H9 (cell line): Measurements from ENCODE around the gene SERTAD1. TPM values are rescaled to one million over a fixed set of nuclear protein-coding genes. Genes with fewer than 3 reads are reported as not detected.

Experiments
- DNase-seq: peaks from one replicate; pipeline ENCODE4 v3.0.0-alpha.2; 2017
- H2AFZ ChIP-seq: one replicate; pipeline ENCODE4 v1.6.1; 2013; ENCODE audit warnings: mild to moderate bottlenecking, low read length, control low read depth, moderate library complexity
- H2AK5ac ChIP-seq: 2 replicates; pipeline ENCODE4 v1.6.1; 2013; ENCODE audit warnings: low read length, control low read depth, mixed read lengths; ENCODE audit not compliant: insufficient read length
- H2BK120ac ChIP-seq: one replicate; pipeline ENCODE4 v1.6.1; 2013; ENCODE audit warnings: low read depth, mild to moderate bottlenecking, low read length, control low read depth, inconsistent platforms; ENCODE audit not compliant: poor library complexity, severe bottlenecking
- H2BK12ac ChIP-seq: 2 replicates; pipeline ENCODE4 v1.6.1; 2013; ENCODE audit warnings: low read length, control low read depth, mixed read lengths, low read depth; ENCODE audit not compliant: insufficient read length
- H2BK15ac ChIP-seq: 2 replicates; pipeline ENCODE4 v1.6.1; 2013; ENCODE audit warnings: low read depth, low read length, control low read depth
- H2BK20ac ChIP-seq: one replicate; pipeline ENCODE4 v1.6.1; 2013; ENCODE audit warnings: low read depth, mild to moderate bottlenecking, low read length, control low read depth, inconsistent platforms; ENCODE audit not compliant: poor library complexity, severe bottlenecking
- H2BK5ac ChIP-seq: 2 replicates; pipeline ENCODE4 v1.6.1; 2013; ENCODE audit warnings: low read length, control low read depth, mixed read lengths; ENCODE audit not compliant: insufficient read length
- H3K14ac ChIP-seq: 2 replicates; pipeline ENCODE4 v1.6.1; 2013; ENCODE audit warnings: low read length, control low read depth; ENCODE audit not compliant: insufficient read depth
- H3K18ac ChIP-seq: 2 replicates; pipeline ENCODE4 v1.6.1; 2013; ENCODE audit warnings: low read depth, mild to moderate bottlenecking, mixed read lengths, low read length, control low read depth; ENCODE audit not compliant: insufficient read length
- H3K23ac ChIP-seq: 2 replicates; pipeline ENCODE4 v1.6.1; 2013; ENCODE audit warnings: low read length, control low read depth, mixed read lengths, low read depth; ENCODE audit not compliant: insufficient read length
- H3K23me2 ChIP-seq: 2 replicates; pipeline ENCODE4 v1.6.1; 2013; ENCODE audit warnings: low read depth, mild to moderate bottlenecking, mixed read lengths, low read length, control low read depth; ENCODE audit not compliant: insufficient read length, poor library complexity, severe bottlenecking
- H3K27ac ChIP-seq: 2 replicates; pipeline ENCODE4 v1.5.1; 2013; ENCODE audit warnings: low read length, control low read depth, mixed read lengths, low read depth; ENCODE audit not compliant: insufficient read length
- H3K27me3 ChIP-seq: 2 replicates; pipeline ENCODE4 v1.6.1; 2013; ENCODE audit warnings: low read length, control low read depth, inconsistent platforms; ENCODE audit not compliant: insufficient read depth
- H3K4ac ChIP-seq: 2 replicates; pipeline ENCODE4 v1.6.1; 2013; ENCODE audit warnings: low read depth, mild to moderate bottlenecking, control low read depth, inconsistent platforms, low read length, moderate library complexity
- H3K4me1 ChIP-seq: 2 replicates; pipeline ENCODE4 v1.6.1; 2013; ENCODE audit warnings: low read length, control low read depth, inconsistent platforms; ENCODE audit not compliant: insufficient read depth
- H3K4me2 ChIP-seq: 2 replicates; pipeline ENCODE4 v1.6.1; 2013; ENCODE audit warnings: low read length, control low read depth, mixed read lengths; ENCODE audit not compliant: insufficient read length, insufficient read depth
- H3K56ac ChIP-seq: 2 replicates; pipeline ENCODE4 v1.6.1; 2013; ENCODE audit warnings: low read depth, mild to moderate bottlenecking, mixed read lengths, low read length, control low read depth; ENCODE audit not compliant: insufficient read length
- H3K79me1 ChIP-seq: 2 replicates; pipeline ENCODE4 v1.6.1; 2013; ENCODE audit warnings: low read depth, mild to moderate bottlenecking, moderate library complexity, low read length, control low read depth, inconsistent platforms; ENCODE audit not compliant: insufficient read depth, poor library complexity, severe bottlenecking
- H3K79me2 ChIP-seq: 2 replicates; pipeline ENCODE4 v1.6.1; 2013; ENCODE audit warnings: low read length, control low read depth, inconsistent platforms; ENCODE audit not compliant: insufficient read depth
- H3K9ac ChIP-seq: 2 replicates; pipeline ENCODE4 v1.6.1; 2013; ENCODE audit warnings: low read length, control low read depth, mixed read lengths; ENCODE audit not compliant: insufficient read length; ENCODE audit errors: extremely low read depth
- H3K9me3 ChIP-seq: one replicate; pipeline ENCODE4 v1.6.1; 2013; ENCODE audit warnings: low read depth, low read length, inconsistent platforms; ENCODE audit not compliant: control insufficient read depth
- H3T11ph ChIP-seq: one replicate; pipeline ENCODE4 v1.6.1; 2013; ENCODE audit warnings: mild to moderate bottlenecking, low read length, control low read depth, inconsistent platforms
- H4K20me1 ChIP-seq: one replicate; pipeline ENCODE4 v1.6.1; 2013; ENCODE audit not compliant: control insufficient read depth, insufficient read length, insufficient read depth
- H4K5ac ChIP-seq: 2 replicates; pipeline ENCODE4 v1.6.1; 2013; ENCODE audit warnings: low read depth, mild to moderate bottlenecking, mixed read lengths, low read length, control low read depth; ENCODE audit not compliant: insufficient read length
- H4K8ac ChIP-seq: replicated peaks from 2 replicates; pipeline ENCODE4 v1.6.1; 2013; ENCODE audit warnings: low read length, control low read depth, mixed read lengths, low read depth; ENCODE audit not compliant: insufficient read length
- H4K91ac ChIP-seq: 2 replicates; pipeline ENCODE4 v1.6.1; 2013; ENCODE audit warnings: low read depth, mild to moderate bottlenecking, moderate library complexity, mixed read lengths, low read length, control low read depth; ENCODE audit not compliant: insufficient read length
- H3K27ac Mint-ChIP-seq, 3 experiments: 2 replicates in 2 of 3; 3 replicates in 1 of 3; pipeline ENCODE4 v1.8.0; 2020 to 2021; ENCODE audit warnings: mixed read lengths in 3 of 3, mild to moderate bottlenecking in 1 of 3, moderate library complexity in 1 of 3
- H3K27me3 Mint-ChIP-seq: 2 replicates; pipeline ENCODE4 v1.8.0; 2021; ENCODE audit warnings: low read depth, mild to moderate bottlenecking, moderate library complexity, mixed read lengths
- H3K36me3 Mint-ChIP-seq, 3 experiments: 2 replicates in 2 of 3; 3 replicates in 1 of 3; pipeline ENCODE4 v1.8.0; 2020 to 2021; ENCODE audit warnings: low read depth in 3 of 3, mixed read lengths in 3 of 3; ENCODE audit not compliant: insufficient read depth in 1 of 3
- H3K4me1 Mint-ChIP-seq, 2 experiments: 2 replicates each; pipeline ENCODE4 v1.8.0; 2020; ENCODE audit warnings: mixed read lengths in 2 of 2
- H3K4me3 Mint-ChIP-seq, 2 experiments: 2 replicates in 1 of 2; 3 replicates in 1 of 2; pipeline ENCODE4 v1.8.0; 2020 to 2021; ENCODE audit warnings: mild to moderate bottlenecking in 2 of 2, mixed read lengths in 2 of 2, moderate library complexity in 1 of 2
- H3K9me3 Mint-ChIP-seq, 2 experiments: 2 replicates in 1 of 2; 3 replicates in 1 of 2; pipeline ENCODE4 v1.8.0; 2020; ENCODE audit warnings: mild to moderate bottlenecking in 2 of 2, mixed read lengths in 2 of 2, moderate library complexity in 1 of 2
- CTCF ChIP-seq: fragments of 200-600 bp; sonication (generic); conservative IDR thresholded peaks from 3 replicates; pipeline ENCODE4 v1.8.0; 2021; ENCODE audit warnings: antibody characterized with exemption, mild to moderate bottlenecking
- WGBS: extraction: QIAGEN DNeasy Blood & Tissue Kit; methylation state at CpG from one replicate; pipeline ENCODE4 v1.1.7; 2013; ENCODE audit warnings: missing lambda C conversion rate, low lambda C conversion rate, mixed read lengths; ENCODE audit not compliant: insufficient read length; ENCODE audit errors: extremely low coverage; 5-methylcytosine and 5-hydroxymethylcytosine counted together
- total RNA-seq: library from RNA; stranded (reverse); gene quantifications from 2 replicates; pipeline ENCODE4 v1.2.1, GENCODE V29; 2021

The SERTAD1 gene
- total RNA-seq, 1 experiment from 2014 or later: 7.9 TPM

- Histone ChIP-seq H3K9ac (no peak overlapping the region), H3K27ac (no peak overlapping the region), H3K4me2 (no peak overlapping the region), H3K9me3 (no peaks in the 10 kb centered on the region), H3K27me3 (no peaks in the 10 kb centered on the region), H4K91ac (no peak overlapping the region), H2BK120ac (no peak overlapping the region), H3K79me2 (peaks cover 4% of the 10 kb centered on the region; the same call in 1 of the 2 replicates), H2BK15ac (no peak overlapping the region), H3K4ac (no peak overlapping the region), H2BK5ac (no peak overlapping the region), H4K5ac (no peak overlapping the region), H2AK5ac (no peak overlapping the region), H2BK12ac (no peak overlapping the region), H3K23ac (no peak overlapping the region), H2AFZ (no peak overlapping the region), H3K79me1 (peaks cover 6% of the 10 kb centered on the region), H3T11ph (no peak overlapping the region), H4K8ac (no peak overlapping the region), H3K56ac (no peak overlapping the region), H3K4me1 (no peaks in the 10 kb centered on the region), H4K20me1 (no peaks in the 10 kb centered on the region), H3K18ac (no peak overlapping the region), H2BK20ac (no peak overlapping the region), H3K23me2 (peaks cover 4% of the 10 kb centered on the region), H3K14ac (no peak overlapping the region)
- Mint-ChIP-seq H3K4me3 (no peak overlapping the region), H3K27ac (peak overlapping the region in 1 of 3 experiments; percentile 15; a peak in 2 of 7 replicates), H3K4me1 (peaks cover 18 to 24% of the 10 kb centered on the region in 2 experiments), H3K9me3 (peaks cover 2 to 4% of the 10 kb centered on the region in 2 experiments; a peak in 3 of 5 replicates), H3K27me3 (no peaks in the 10 kb centered on the region), H3K36me3 (peaks cover 16 to 24% (median 22%) of the 10 kb centered on the region in 3 experiments)
- no CpG with 5 or more reads among the region's 3 CpGs for WGBS
- no peak for TF ChIP-seq CTCF
- no peak for DNase-seq
These were observed 12.5 kb upstream of the SERTAD1 start for GRCh38 chr19:40438284-40438683.
